ENCODE results near the gene HASPIN.

GRCh38 chr17:3735515-3735914, 11.8 kb downstream of the HASPIN start:
- TF ChIP-seq, protein P1, sequence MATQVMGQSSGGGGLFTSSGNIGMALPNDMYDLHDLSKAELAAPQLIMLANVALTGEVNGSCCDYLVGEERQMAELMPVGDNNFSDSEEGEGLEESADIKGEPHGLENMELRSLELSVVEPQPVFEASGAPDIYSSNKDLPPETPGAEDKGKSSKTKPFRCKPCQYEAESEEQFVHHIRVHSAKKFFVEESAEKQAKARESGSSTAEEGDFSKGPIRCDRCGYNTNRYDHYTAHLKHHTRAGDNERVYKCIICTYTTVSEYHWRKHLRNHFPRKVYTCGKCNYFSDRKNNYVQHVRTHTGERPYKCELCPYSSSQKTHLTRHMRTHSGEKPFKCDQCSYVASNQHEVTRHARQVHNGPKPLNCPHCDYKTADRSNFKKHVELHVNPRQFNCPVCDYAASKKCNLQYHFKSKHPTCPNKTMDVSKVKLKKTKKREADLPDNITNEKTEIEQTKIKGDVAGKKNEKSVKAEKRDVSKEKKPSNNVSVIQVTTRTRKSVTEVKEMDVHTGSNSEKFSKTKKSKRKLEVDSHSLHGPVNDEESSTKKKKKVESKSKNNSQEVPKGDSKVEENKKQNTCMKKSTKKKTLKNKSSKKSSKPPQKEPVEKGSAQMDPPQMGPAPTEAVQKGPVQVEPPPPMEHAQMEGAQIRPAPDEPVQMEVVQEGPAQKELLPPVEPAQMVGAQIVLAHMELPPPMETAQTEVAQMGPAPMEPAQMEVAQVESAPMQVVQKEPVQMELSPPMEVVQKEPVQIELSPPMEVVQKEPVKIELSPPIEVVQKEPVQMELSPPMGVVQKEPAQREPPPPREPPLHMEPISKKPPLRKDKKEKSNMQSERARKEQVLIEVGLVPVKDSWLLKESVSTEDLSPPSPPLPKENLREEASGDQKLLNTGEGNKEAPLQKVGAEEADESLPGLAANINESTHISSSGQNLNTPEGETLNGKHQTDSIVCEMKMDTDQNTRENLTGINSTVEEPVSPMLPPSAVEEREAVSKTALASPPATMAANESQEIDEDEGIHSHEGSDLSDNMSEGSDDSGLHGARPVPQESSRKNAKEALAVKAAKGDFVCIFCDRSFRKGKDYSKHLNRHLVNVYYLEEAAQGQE (IDR thresholded peaks at IDR 0.05; ENCODE audit: borderline replicate concordance), result no peak
- TF ChIP-seq, protein P2, sequence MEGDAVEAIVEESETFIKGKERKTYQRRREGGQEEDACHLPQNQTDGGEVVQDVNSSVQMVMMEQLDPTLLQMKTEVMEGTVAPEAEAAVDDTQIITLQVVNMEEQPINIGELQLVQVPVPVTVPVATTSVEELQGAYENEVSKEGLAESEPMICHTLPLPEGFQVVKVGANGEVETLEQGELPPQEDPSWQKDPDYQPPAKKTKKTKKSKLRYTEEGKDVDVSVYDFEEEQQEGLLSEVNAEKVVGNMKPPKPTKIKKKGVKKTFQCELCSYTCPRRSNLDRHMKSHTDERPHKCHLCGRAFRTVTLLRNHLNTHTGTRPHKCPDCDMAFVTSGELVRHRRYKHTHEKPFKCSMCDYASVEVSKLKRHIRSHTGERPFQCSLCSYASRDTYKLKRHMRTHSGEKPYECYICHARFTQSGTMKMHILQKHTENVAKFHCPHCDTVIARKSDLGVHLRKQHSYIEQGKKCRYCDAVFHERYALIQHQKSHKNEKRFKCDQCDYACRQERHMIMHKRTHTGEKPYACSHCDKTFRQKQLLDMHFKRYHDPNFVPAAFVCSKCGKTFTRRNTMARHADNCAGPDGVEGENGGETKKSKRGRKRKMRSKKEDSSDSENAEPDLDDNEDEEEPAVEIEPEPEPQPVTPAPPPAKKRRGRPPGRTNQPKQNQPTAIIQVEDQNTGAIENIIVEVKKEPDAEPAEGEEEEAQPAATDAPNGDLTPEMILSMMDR (IDR thresholded peaks at IDR 0.05; ENCODE audit: poor library complexity, severe bottlenecking), result no peak
- TF ChIP-seq EZH2 (IDR thresholded peaks at IDR 0.05; ENCODE audit: borderline replicate concordance, insufficient read depth, low read length, poor library complexity, severe bottlenecking) (no peak), TAF1 (IDR thresholded peaks at IDR 0.05; ENCODE audit: low read depth) (no peak), POLR2AphosphoS5 (IDR thresholded peaks at IDR 0.05) (no peak), RAD21 (conservative IDR thresholded peaks at IDR 0.05) (no peak), SMC3 (conservative IDR thresholded peaks at IDR 0.05; ENCODE audit: poor library complexity) (no peak)

Measured in neural cell (in vitro differentiated cells).